PC-3 (cell line): ENCODE measurements around the gene RNF41. TPM values are rescaled to one million over a fixed set of nuclear protein-coding genes. Genes with fewer than 3 reads are reported as not detected.

Experiments
- ATAC-seq: fragments of 200-7000 bp; cut with Tn5 transposase; 2 replicates; pipeline ENCODE4 v1.9.1; 2020; ENCODE audit warnings: mild to moderate bottlenecking, moderate library complexity
- BruUV-seq: library from RNA; stranded (reverse); fragments of 400-500 nt; replicated peaks from 2 replicates; lab custom pipeline; 2021; lab: Mats Ljungman, UMichigan
- CTCF ChIA-PET: fragments of 300-600 bp; sonication (Branson Sonifier 250); formaldehyde crosslinking; loops from one replicate; lab custom pipeline; 2022; ENCODE audit warnings: antibody characterized with exemption; lab: Charles Lee
- POLR2A ChIA-PET: fragments of 300-600 bp; sonication (Branson Sonifier 250); formaldehyde crosslinking; loops from one replicate; lab custom pipeline; 2022; ENCODE audit warnings: antibody characterized with exemption; ENCODE audit not compliant: unreplicated experiment; lab: Charles Lee
- DNase-seq: peaks from one replicate; pipeline ENCODE4 v3.0.0-alpha.2; 2015
- H2AFZ ChIP-seq: fragments of 300-600 bp; sonication (generic); 2 replicates; pipeline ENCODE4 v1.6.0; 2016; ENCODE audit warnings: antibody characterized with exemption, low read length
- H3F3A ChIP-seq: fragments of 300-600 bp; sonication (generic); one replicate; pipeline ENCODE4 v1.6.0; 2017; ENCODE audit warnings: antibody characterized with exemption, low read length, control low read depth, mild to moderate bottlenecking; ENCODE audit not compliant: unreplicated experiment
- H3K27ac ChIP-seq: fragments of 300-600 bp; sonication (generic); 2 replicates; pipeline ENCODE4 v1.5.1; 2016; ENCODE audit warnings: mild to moderate bottlenecking, low read length
- H3K27me3 ChIP-seq: fragments of 300-600 bp; sonication (generic); 2 replicates; pipeline ENCODE4 v1.6.1; 2016; ENCODE audit warnings: low read length, mixed read lengths
- H3K36me3 ChIP-seq: fragments of 300-600 bp; sonication (generic); 2 replicates; pipeline ENCODE4 v1.6.1; 2016; ENCODE audit warnings: low read depth, mixed run types, low read length, mixed read lengths
- H3K4me1 ChIP-seq: fragments of 300-600 bp; sonication (generic); 2 replicates; pipeline ENCODE4 v1.5.1; 2016; ENCODE audit warnings: low read length; ENCODE audit not compliant: insufficient read depth
- H3K4me2 ChIP-seq: fragments of 300-600 bp; sonication (generic); 2 replicates; pipeline ENCODE4 v1.6.0; 2016; ENCODE audit warnings: low read length
- H3K4me3 ChIP-seq: fragments of 300-600 bp; sonication (generic); 2 replicates; pipeline ENCODE4 v1.5.1; 2016; ENCODE audit warnings: mild to moderate bottlenecking, low read length, mixed read lengths
- H3K79me2 ChIP-seq: fragments of 300-600 bp; sonication (generic); 2 replicates; pipeline ENCODE4 v1.6.1; 2017; ENCODE audit warnings: low read length, mixed read lengths
- H3K9ac ChIP-seq: fragments of 300-600 bp; sonication (generic); 2 replicates; pipeline ENCODE4 v1.6.0; 2016; ENCODE audit warnings: mild to moderate bottlenecking, low read length
- H3K9me2 ChIP-seq: fragments of 300-600 bp; sonication (generic); replicated peaks from 2 replicates; pipeline ENCODE4 v1.6.1; 2016; ENCODE audit warnings: mixed run types, low read length, mixed read lengths
- H3K9me3 ChIP-seq: fragments of 300-600 bp; sonication (generic); 2 replicates; pipeline ENCODE4 v1.6.1; 2016; ENCODE audit warnings: low read length, mixed read lengths
- H4K20me1 ChIP-seq: fragments of 300-600 bp; sonication (generic); 2 replicates; pipeline ENCODE4 v1.6.1; 2016; ENCODE audit warnings: low read length, mixed read lengths
- EZH2 ChIP-seq: fragments of 300-600 bp; sonication (generic); IDR thresholded peaks from one replicate; pipeline ENCODE4 v1.6.1; 2017; ENCODE audit warnings: antibody characterized with exemption, mild to moderate bottlenecking, low read length; ENCODE audit not compliant: unreplicated experiment
- EZH2phosphoT487 ChIP-seq: fragments of 300-600 bp; sonication (generic); IDR thresholded peaks from 2 replicates; pipeline ENCODE4 v1.6.1; 2018; ENCODE audit warnings: mild to moderate bottlenecking, antibody characterized with exemption, low read length, borderline replicate concordance
- intact Hi-C: fragments of 100-400 bp; cut with micrococcal nuclease; formaldehyde crosslinking; loops from 2 replicates; pipeline ENCODE4 v1.9.0; 2023
- total RNA-seq: library from RNA; depleted of rRNA; stranded (reverse); fragments of >200 nt; gene quantifications from 2 replicates; pipeline ENCODE4 v1.2.3, GENCODE V29; 2014
- TF ChIP-seq, protein P1 (sequence below): fragments of 300-600 bp; sonication (generic); conservative IDR thresholded peaks from 2 replicates; pipeline ENCODE4 v1.5.1; 2017; ENCODE audit warnings: antibody characterized with exemption, low read depth, mild to moderate bottlenecking, low read length

The RNF41 gene
- total RNA-seq, 1 experiment from 2014 or later, result 52.1 TPM

DNA sequence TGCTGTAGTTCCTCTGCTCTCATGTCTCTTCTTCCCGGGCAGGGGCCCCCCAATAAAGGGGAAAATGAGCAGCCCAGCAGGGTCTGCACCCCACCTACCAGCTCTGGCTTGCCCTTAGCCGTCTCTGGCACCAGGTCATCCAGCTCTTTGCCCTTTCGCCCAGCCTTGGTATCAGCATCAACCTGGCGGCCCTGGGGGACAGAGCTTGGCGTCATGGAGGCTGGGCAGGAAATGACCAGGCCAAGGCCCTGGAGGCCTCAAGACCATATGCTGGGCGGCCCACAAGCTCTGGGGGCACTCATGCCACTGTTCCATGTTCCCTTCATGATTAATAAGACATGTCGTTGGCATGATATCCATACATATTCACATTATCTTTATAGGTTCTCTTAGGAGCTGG is 48.9 kb downstream of the RNF41 start:
- Histone ChIP-seq H2AFZ (no peak overlapping the region), H3K4me1 (no peaks in the 10 kb centered on the region), H3K9ac (no peak overlapping the region), H3K9me3 (no peaks in the 10 kb centered on the region), H3K27ac (no peak overlapping the region), H3K4me3 (no peak overlapping the region), H3K79me2 (no peaks in the 10 kb centered on the region), H4K20me1 (no peaks in the 10 kb centered on the region), H3K27me3 (no peaks in the 10 kb centered on the region), H3F3A (no peaks in the 10 kb centered on the region), H3K9me2 (no peaks in the 10 kb centered on the region), H3K4me2 (no peak overlapping the region), H3K36me3 (peaks cover 34% of the 10 kb centered on the region)
- TF ChIP-seq, protein P1, sequence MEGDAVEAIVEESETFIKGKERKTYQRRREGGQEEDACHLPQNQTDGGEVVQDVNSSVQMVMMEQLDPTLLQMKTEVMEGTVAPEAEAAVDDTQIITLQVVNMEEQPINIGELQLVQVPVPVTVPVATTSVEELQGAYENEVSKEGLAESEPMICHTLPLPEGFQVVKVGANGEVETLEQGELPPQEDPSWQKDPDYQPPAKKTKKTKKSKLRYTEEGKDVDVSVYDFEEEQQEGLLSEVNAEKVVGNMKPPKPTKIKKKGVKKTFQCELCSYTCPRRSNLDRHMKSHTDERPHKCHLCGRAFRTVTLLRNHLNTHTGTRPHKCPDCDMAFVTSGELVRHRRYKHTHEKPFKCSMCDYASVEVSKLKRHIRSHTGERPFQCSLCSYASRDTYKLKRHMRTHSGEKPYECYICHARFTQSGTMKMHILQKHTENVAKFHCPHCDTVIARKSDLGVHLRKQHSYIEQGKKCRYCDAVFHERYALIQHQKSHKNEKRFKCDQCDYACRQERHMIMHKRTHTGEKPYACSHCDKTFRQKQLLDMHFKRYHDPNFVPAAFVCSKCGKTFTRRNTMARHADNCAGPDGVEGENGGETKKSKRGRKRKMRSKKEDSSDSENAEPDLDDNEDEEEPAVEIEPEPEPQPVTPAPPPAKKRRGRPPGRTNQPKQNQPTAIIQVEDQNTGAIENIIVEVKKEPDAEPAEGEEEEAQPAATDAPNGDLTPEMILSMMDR, result no peak
- TF ChIP-seq EZH2phosphoT487 (no peak), EZH2 (no peak)
- no TSS peak for BruUV-seq
- DNase-seq, result no peak
- intact Hi-C loops, result no loop called here
- ChIA-PET POLR2A (no interaction called here), CTCF (no interaction called here)
- ATAC-seq, result no peak

DNA sequence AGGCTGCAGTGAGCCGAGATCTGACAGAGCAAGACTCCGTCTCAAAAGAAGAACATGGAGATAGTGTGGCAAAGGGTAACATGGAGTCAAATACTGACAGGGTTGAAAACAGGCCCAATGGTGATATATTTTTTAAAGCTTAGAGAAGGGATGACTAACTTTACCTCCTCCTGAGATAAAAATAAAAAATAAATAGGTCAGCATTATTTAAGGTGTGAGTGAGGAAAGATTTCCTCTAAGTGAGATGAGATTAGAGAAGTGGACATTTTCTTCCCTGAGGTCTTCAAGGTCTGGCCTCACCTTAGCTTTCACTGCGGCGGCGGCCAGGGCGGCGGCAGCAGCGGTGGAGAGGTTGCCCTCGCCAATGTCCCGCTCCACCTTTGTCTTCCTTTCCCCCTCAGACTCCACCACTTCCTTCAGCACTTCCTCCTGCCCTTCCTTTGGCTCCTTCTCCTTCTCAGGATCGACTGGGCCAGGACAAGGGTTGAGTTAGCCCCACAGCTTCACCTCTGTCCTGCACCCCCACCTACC is 52.4 kb downstream of the RNF41 start:
- ATAC-seq, result no peak
- Histone ChIP-seq H3K79me2 (no peaks in the 10 kb centered on the region), H3K4me1 (no peaks in the 10 kb centered on the region), H4K20me1 (no peaks in the 10 kb centered on the region), H3K36me3 (peaks cover 32% of the 10 kb centered on the region), H3K27ac (no peak overlapping the region), H2AFZ (no peak overlapping the region), H3K9me2 (no peaks in the 10 kb centered on the region), H3K4me3 (no peak overlapping the region), H3K27me3 (no peaks in the 10 kb centered on the region), H3K4me2 (no peak overlapping the region), H3K9ac (no peak overlapping the region), H3F3A (peaks cover 4% of the 10 kb centered on the region), H3K9me3 (no peaks in the 10 kb centered on the region)
- ChIA-PET CTCF (no interaction called here), POLR2A (no interaction called here)
- no peak for DNase-seq
- BruUV-seq, result no TSS peak
- TF ChIP-seq EZH2 (no peak), EZH2phosphoT487 (no peak)
- TF ChIP-seq, protein P1, result no peak
- intact Hi-C loops, result no loop called here

DNA sequence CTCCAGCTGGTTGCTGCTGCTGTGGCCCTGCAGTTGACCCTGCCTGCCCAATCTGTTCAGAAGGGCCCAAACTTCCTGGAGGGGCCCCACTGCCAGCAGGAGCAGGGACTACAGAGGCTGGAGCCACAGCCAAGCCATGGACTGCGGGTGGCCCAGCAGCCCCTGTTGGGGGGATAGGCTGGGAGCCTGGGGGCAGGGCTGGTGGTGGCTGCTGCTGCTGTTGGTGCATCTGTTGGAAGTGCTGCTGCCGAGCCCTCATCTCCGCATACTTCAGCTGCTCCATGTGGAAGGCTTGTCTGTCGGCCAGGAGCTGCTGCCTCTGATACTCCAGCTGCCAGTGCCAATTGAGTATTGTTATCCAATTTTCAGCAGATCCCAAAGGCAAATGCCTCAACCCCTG is 56.4 kb downstream of the RNF41 start:
- Histone ChIP-seq H2AFZ (no peak overlapping the region), H3K9ac (no peak overlapping the region), H3K4me1 (peaks cover 7% of the 10 kb centered on the region), H3F3A (peaks cover 13% of the 10 kb centered on the region), H3K27ac (no peak overlapping the region), H3K79me2 (peaks cover 15% of the 10 kb centered on the region), H3K36me3 (peaks cover 43% of the 10 kb centered on the region), H3K27me3 (no peaks in the 10 kb centered on the region), H3K4me2 (no peak overlapping the region), H3K9me3 (no peaks in the 10 kb centered on the region), H4K20me1 (peaks cover 16% of the 10 kb centered on the region), H3K9me2 (no peaks in the 10 kb centered on the region), H3K4me3 (no peak overlapping the region)
- CTCF ChIA-PET, result no interaction called here
- intact Hi-C loops, result no loop called here
- ATAC-seq, result no peak
- no peak for TF ChIP-seq EZH2
- no peak for TF ChIP-seq EZH2phosphoT487
- TF ChIP-seq, protein P1, result no peak
- no peak for DNase-seq
- POLR2A ChIA-PET, result interaction anchor here (0.6 kb wide), 1 partner anchor 194 kb away, joined by 3 read pairs; no protein-coding TSS in a partner anchor
- no TSS peak for BruUV-seq
